Upper lobe of left lung (tissue), 4 donors: ENCODE measurements around the gene PNCK.
A peak's percentile ranks its signal among the peaks of the same experiment; 100 is the strongest.

Experiments used
- CTCF ChIP-seq, 6 experiments: fragments of 450-650 bp in 4 of 6; fragments of 200-600 bp in 2 of 6; sonication (generic) in 2 of 6; IDR thresholded peaks; one replicate each; pipeline ENCODE4 v1.5.1; 2016 to 2019; ENCODE audit warnings: antibody characterized with exemption in 6 of 6
- EP300 ChIP-seq, 4 donors: sonication (generic); formaldehyde crosslinking; IDR thresholded peaks; one replicate each; pipeline ENCODE4 v1.5.1; 2017; ENCODE audit warnings: antibody characterized with exemption in 4 of 4, control low read depth in 2 of 4

- TF ChIP-seq EP300 (IDR thresholded peaks at IDR 0.05) = no peak
- TF ChIP-seq CTCF (IDR thresholded peaks at IDR 0.05) = peak in 5 of 6 experiments; percentile 35 to 62 (median 52)
Observed at GRCh38 chrX:153708415-153708814, 34.8 kb upstream of the PNCK start.
